GM12878 (cell line): Measurements from ENCODE around the gene AIFM1.
A peak's percentile ranks its signal among the peaks of the same experiment; 100 is the strongest.

Source experiments
- EP300 ChIP-seq, 2 experiments: fragments of 150-350 bp in 1 of 2; IDR thresholded peaks; 2 replicates each; pipeline ENCODE4 v1.6.1; 2011 to 2012; ENCODE audit warnings: low read depth in 2 of 2, low read length in 2 of 2, borderline replicate concordance in 1 of 2, improper control_type of control experiment in 1 of 2, inconsistent platforms in 1 of 2; ENCODE audit not compliant: control insufficient read depth in 1 of 2
- ESRRA ChIP-seq: IDR thresholded peaks from 2 replicates; pipeline ENCODE4 v1.6.1; 2012; ENCODE audit warnings: mild to moderate bottlenecking, low read length, improper control_type of control experiment
- POLR2A ChIP-seq: IDR thresholded peaks from 2 replicates; pipeline ENCODE4 v1.6.1; 2011; ENCODE audit warnings: low read depth, mild to moderate bottlenecking, low read length
- POU2F2 ChIP-seq: IDR thresholded peaks from 3 replicates; pipeline ENCODE4 v1.6.1; 2011; ENCODE audit warnings: low read depth, mild to moderate bottlenecking, low read length, borderline replicate concordance
- RBBP5 ChIP-seq: fragments of 200-600 bp; sonication (generic); conservative IDR thresholded peaks from 2 replicates; pipeline ENCODE4 v1.6.1; 2016
- RCOR1 ChIP-seq: conservative IDR thresholded peaks from 2 replicates; pipeline ENCODE4 v1.6.1; 2012; ENCODE audit warnings: low read depth, low read length, improper control_type of control experiment
- SP1 ChIP-seq: IDR thresholded peaks from one replicate; pipeline ENCODE4 v1.6.1; 2011; ENCODE audit warnings: low read depth, low read length
- TBL1XR1 ChIP-seq: IDR thresholded peaks from 2 replicates; pipeline ENCODE4 v1.6.1; 2012; ENCODE audit warnings: low read depth, low read length, improper control_type of control experiment
- TCF12 ChIP-seq: IDR thresholded peaks from 2 replicates; pipeline ENCODE4 v1.6.1; 2011; ENCODE audit warnings: low read depth, mild to moderate bottlenecking, low read length
- YY1 ChIP-seq: IDR thresholded peaks from 2 replicates; pipeline ENCODE4 v1.6.1; 2011; ENCODE audit warnings: low read depth, mild to moderate bottlenecking, low read length
- TF ChIP-seq, protein P1 (sequence below), 3 experiments: IDR thresholded peaks in 2 of 3; conservative IDR thresholded peaks in 1 of 3; 2 replicates each; pipeline ENCODE4 v1.5.1; 2011; ENCODE audit warnings: low read depth in 3 of 3, low read length in 3 of 3, mild to moderate bottlenecking in 3 of 3, control low read depth in 2 of 3, moderate library complexity in 2 of 3, inconsistent platforms in 1 of 3, mixed read lengths in 1 of 3; ENCODE audit not compliant: control insufficient read depth in 2 of 3, insufficient read depth in 1 of 3; ENCODE audit errors: extremely low read depth in 1 of 3
- TF ChIP-seq, protein P2 (sequence below): IDR thresholded peaks from 2 replicates; pipeline ENCODE4 v1.6.1; 2012; ENCODE audit warnings: low read depth, low read length, improper control_type of control experiment
- TF ChIP-seq, protein P3 (sequence below): IDR thresholded peaks from 2 replicates; pipeline ENCODE4 v1.6.1; 2011; ENCODE audit warnings: low read depth, low read length, improper control_type of control experiment, borderline replicate concordance
- TF ChIP-seq, protein P4 (sequence below): fragments of 150-350 bp; IDR thresholded peaks from 2 replicates; pipeline ENCODE4 v1.6.1; 2016; ENCODE audit warnings: low read depth, low read length

DNA sequence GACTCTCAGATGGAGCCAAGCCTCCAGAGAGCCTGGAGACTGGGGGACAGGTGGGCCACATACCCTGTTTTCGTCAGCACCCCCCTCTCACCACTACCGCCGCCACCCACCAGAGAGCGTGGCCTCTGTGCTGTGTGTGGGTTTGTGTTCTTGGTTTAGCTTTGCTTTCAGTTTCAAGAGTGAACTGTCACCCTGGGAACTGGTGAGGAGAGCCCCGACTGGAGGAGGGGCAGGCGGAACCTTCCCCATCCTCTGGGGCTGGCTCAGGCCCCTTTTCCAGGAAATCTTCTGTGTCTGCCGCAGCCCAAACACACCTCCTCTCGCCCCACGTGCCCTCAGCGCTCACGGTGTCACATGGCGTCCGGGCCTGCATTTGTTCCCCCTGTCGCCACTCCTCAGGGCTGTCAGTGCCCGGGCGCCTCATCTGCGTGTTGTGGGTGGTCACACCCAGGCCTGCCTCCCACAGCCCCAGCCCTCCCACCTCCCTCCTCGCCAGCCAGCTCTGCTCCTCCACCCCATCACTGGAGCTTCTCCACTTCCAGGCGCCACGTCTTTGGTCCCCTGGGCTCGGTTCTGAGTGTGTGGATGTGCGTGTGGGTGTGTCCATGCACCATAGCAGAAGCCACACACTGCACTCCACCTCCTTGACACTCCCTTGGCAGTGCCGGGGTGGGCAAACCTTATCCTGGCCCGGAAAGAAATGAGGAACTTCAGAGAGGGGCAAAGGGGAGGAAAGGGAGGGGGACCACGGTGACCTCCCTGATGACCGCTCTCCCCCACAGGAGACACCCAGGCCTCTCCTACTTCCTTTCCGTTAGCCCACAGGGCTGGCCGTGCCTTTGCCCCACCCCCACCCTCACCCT, 83.2 kb downstream of the AIFM1 start:
- peak; percentile 34 for TF ChIP-seq SP1
- TF ChIP-seq YY1, result no peak
- TF ChIP-seq, protein P1, sequence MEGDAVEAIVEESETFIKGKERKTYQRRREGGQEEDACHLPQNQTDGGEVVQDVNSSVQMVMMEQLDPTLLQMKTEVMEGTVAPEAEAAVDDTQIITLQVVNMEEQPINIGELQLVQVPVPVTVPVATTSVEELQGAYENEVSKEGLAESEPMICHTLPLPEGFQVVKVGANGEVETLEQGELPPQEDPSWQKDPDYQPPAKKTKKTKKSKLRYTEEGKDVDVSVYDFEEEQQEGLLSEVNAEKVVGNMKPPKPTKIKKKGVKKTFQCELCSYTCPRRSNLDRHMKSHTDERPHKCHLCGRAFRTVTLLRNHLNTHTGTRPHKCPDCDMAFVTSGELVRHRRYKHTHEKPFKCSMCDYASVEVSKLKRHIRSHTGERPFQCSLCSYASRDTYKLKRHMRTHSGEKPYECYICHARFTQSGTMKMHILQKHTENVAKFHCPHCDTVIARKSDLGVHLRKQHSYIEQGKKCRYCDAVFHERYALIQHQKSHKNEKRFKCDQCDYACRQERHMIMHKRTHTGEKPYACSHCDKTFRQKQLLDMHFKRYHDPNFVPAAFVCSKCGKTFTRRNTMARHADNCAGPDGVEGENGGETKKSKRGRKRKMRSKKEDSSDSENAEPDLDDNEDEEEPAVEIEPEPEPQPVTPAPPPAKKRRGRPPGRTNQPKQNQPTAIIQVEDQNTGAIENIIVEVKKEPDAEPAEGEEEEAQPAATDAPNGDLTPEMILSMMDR (IDR thresholded peaks at IDR 0.05 in 2 of 3, conservative IDR thresholded peaks at IDR 0.05 in 1 of 3; ENCODE audit: control insufficient read depth in 2 of 3, extremely low read depth in 1 of 3, insufficient read depth in 1 of 3, low read depth in 3 of 3, low read length in 3 of 3), result peak; percentile 49 to 60 (median 50)
- 0 out of 2 replicates have a peak, but pooled peaks have one; percentile 35 for TF ChIP-seq TBL1XR1
- TF ChIP-seq, protein P2, sequence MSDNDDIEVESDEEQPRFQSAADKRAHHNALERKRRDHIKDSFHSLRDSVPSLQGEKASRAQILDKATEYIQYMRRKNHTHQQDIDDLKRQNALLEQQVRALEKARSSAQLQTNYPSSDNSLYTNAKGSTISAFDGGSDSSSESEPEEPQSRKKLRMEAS, result peak; percentile 62; the same call in 1 of the 2 replicates
- no peak for TF ChIP-seq RBBP5
- TF ChIP-seq POLR2A, result peak; percentile 24; the same call in 1 of the 2 replicates
- TF ChIP-seq, protein P3, sequence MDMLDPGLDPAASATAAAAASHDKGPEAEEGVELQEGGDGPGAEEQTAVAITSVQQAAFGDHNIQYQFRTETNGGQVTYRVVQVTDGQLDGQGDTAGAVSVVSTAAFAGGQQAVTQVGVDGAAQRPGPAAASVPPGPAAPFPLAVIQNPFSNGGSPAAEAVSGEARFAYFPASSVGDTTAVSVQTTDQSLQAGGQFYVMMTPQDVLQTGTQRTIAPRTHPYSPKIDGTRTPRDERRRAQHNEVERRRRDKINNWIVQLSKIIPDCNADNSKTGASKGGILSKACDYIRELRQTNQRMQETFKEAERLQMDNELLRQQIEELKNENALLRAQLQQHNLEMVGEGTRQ, result peak; percentile 26; the same call in 1 of the 2 replicates
- 0 out of 4 replicates have a peak, but pooled peaks of 1 of the 2 experiments have one; percentile 11 for TF ChIP-seq EP300 (IDR thresholded peaks at IDR 0.05; ENCODE audit: borderline replicate concordance in 1 of 2, control insufficient read depth in 1 of 2, low read depth in 2 of 2, low read length in 2 of 2)
- TF ChIP-seq POU2F2, result no peak
- 0 out of 2 replicates have a peak, but pooled peaks have one; percentile 34 for TF ChIP-seq TCF12
- TF ChIP-seq RCOR1, result no peak
- TF ChIP-seq ESRRA, result no peak
- TF ChIP-seq, protein P4, sequence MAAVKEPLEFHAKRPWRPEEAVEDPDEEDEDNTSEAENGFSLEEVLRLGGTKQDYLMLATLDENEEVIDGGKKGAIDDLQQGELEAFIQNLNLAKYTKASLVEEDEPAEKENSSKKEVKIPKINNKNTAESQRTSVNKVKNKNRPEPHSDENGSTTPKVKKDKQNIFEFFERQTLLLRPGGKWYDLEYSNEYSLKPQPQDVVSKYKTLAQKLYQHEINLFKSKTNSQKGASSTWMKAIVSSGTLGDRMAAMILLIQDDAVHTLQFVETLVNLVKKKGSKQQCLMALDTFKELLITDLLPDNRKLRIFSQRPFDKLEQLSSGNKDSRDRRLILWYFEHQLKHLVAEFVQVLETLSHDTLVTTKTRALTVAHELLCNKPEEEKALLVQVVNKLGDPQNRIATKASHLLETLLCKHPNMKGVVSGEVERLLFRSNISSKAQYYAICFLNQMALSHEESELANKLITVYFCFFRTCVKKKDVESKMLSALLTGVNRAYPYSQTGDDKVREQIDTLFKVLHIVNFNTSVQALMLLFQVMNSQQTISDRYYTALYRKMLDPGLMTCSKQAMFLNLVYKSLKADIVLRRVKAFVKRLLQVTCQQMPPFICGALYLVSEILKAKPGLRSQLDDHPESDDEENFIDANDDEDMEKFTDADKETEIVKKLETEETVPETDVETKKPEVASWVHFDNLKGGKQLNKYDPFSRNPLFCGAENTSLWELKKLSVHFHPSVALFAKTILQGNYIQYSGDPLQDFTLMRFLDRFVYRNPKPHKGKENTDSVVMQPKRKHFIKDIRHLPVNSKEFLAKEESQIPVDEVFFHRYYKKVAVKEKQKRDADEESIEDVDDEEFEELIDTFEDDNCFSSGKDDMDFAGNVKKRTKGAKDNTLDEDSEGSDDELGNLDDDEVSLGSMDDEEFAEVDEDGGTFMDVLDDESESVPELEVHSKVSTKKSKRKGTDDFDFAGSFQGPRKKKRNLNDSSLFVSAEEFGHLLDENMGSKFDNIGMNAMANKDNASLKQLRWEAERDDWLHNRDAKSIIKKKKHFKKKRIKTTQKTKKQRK, result no peak
